A549 (cell line): ENCODE results near the gene CYSLTR2.

Experiments used
- EP300 ChIP-seq, 2 experiments: fragments of >200 bp; sonication (Bioruptor Twin); formaldehyde crosslinking; IDR thresholded peaks; 2 replicates in 1 of 2; 3 replicates in 1 of 2; pipeline ENCODE4 v1.6.1; 2016 to 2017
- TF ChIP-seq, protein P1 (sequence below): fragments of >200 bp; sonication (Bioruptor Twin); formaldehyde crosslinking; IDR thresholded peaks from 3 replicates; pipeline ENCODE4 v1.5.1; 2016

- TF ChIP-seq, protein P1, sequence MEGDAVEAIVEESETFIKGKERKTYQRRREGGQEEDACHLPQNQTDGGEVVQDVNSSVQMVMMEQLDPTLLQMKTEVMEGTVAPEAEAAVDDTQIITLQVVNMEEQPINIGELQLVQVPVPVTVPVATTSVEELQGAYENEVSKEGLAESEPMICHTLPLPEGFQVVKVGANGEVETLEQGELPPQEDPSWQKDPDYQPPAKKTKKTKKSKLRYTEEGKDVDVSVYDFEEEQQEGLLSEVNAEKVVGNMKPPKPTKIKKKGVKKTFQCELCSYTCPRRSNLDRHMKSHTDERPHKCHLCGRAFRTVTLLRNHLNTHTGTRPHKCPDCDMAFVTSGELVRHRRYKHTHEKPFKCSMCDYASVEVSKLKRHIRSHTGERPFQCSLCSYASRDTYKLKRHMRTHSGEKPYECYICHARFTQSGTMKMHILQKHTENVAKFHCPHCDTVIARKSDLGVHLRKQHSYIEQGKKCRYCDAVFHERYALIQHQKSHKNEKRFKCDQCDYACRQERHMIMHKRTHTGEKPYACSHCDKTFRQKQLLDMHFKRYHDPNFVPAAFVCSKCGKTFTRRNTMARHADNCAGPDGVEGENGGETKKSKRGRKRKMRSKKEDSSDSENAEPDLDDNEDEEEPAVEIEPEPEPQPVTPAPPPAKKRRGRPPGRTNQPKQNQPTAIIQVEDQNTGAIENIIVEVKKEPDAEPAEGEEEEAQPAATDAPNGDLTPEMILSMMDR = no peak
- TF ChIP-seq EP300 (IDR thresholded peaks at IDR 0.05) = no peak
These were observed 27.1 kb downstream of the CYSLTR2 start for GRCh38 chr13:48680756-48681392.
